ENCODE measurements around the gene RGS10.

- TF ChIP-seq CTCF (conservative IDR thresholded peaks at IDR 0.05) (no peak), EZH2 (IDR thresholded peaks at IDR 0.05; ENCODE audit: low read depth) (no peak)
Measured at GRCh38 chr10:119493155-119493554, 49.4 kb downstream of the RGS10 start.
